Measurements from ENCODE around the gene PDIA2. TPM values are rescaled to one million over a fixed set of nuclear protein-coding genes. Genes with fewer than 3 reads are reported as not detected.

The PDIA2 gene
- total RNA-seq, 2 experiments from 2014 or later, result not detected

DNA sequence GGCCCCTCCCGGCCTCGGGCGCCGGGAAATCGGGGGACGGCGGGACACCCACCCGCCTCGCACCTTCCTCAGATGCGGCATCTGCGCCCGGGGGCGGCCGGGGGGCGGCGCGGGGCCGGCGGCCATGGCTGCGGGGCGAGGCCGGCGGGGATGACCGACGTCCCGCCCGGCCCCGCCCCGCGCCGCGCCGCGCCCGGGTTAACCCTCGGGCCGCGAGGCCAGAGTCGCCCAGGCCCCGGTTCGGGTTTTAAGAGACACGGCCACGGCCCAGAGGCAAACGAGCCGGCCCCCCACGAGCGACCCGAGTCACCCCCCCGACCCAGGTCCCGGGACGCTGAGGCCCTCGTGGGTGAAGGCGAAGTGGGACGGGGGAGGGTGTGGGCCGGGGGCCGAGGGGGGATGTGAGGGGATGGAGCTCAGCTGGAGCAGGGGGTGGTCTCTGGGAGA, 7.2 kb upstream of the PDIA2 start, which contains the start of gene RGS11:
TSS of gene RGS11 (minus strand) at position 159 of the 447 bp plus-strand sequence. CDS start at position 126, 33 bp downstream.
- ChIA-PET CTCF (no interaction called here), POLR2A (no interaction called here)

DNA sequence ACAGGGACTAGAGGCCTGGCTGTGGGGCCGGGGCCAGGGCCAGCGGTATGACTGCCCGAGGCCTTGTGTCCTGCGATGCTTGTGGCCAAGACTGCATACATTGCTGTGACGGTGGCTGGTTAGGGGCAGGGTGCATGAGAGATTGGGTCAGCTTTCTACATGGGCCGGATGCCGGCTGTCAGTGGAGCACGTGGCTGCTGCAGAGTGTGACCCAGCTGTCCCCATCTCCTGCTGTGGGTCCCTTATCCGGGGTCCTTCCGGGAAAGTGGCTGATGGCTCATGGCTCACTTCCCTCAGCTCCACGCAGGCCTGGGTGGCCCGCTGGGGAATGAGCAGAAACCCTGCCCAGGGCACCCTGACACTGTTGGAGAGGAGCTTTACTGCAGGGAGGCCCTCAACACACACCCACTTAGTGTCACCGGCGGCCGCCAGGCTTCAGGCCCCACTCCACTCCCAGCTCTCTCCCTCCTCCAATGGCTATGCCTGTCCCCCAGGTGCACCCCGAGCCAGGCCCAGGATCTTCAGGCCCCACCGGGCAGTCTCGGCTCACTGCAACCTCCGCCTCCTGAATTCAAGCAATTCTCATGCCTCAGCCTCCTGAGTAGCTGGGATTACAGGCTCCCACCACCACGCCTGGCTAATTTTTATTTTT, 6.4 kb upstream of the PDIA2 start:
- POLR2A ChIA-PET, result no interaction called here

DNA sequence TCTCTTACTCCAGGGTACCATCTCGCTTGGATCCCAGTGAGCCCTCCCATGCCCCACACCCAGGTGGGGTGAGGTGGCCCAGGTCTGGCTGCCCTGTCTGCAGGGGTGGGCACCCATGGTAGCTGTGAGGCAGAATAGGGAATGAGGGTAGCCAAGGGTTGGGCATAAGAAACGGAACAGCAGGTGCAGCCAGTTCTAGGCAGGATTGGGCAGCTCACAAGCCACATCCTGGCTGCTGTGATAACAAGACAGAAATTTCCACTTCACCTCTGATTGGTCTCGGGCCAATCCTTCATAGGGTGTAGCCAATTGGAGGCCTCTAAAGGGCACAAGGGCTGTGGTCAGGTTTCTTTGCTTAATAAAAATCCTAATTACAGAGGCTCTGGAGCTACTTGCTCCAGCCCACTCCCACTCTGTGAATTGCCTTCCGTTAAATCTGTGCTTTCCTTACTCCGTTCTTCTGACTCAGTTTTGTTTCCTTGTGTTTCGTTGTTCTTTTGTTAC, 4.0 kb upstream of the PDIA2 start:
- CTCF ChIA-PET, result interaction anchor here (0.9 kb wide), 1 partner anchor 44 kb away, joined by 3 read pairs; the partner anchor contains the start of gene FAM234A
- POLR2A ChIA-PET, result no interaction called here

More for the DNA sequence above, 6.4 kb upstream of the PDIA2 start:
- CTCF ChIA-PET, result interaction anchor here (1.0 kb wide), 1 partner anchor 86 kb away, joined by 3 read pairs; no protein-coding TSS in a partner anchor

DNA sequence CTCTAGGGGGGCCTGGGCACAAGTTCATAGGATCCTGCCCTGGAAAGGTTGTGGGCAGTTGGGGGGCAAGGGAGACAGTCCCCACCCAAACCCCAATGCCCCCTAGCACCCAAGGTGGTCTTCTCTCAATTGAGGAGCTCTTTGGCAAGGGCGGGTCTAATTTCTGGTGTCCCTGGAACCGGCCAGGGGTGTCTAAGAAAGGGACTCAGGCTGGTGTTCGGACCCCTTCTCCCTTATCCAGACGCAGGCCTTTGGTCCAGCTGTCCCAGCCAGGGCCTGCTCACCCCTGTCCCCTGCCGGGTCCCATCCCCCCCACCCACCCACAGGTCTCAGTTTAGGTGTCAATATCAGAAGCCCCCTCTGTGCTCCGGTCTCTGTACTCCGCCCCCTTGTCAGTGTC, 3.4 kb upstream of the PDIA2 start:
- ChIA-PET CTCF (no interaction called here), POLR2A (interaction anchor here (0.6 kb wide), 1 partner anchor 39 kb away, joined by 4 read pairs; no protein-coding TSS in a partner anchor)

DNA sequence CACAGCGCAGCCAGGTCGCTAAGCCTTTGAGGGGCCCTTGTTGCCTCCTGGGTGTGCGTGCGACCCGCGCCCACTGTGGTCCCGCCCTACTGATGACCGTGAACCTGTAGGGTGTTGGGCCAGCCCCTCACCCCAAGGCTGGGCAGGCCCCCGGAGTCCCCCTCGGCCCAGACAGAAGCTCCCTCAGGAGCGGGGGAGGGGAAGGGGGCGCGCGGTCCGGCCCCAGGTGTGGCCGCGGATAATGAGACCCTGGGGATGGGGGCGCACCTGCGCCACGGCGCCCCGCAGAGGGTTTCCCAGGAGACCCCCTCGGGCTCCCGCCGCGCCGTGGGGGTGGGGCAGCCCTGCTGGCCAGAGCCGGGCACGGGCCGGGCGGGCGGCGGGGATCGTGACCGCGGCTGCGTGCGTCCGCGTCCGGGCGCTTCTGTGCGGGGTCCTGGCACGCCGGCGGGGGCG, 2.9 kb upstream of the PDIA2 start:
- ChIA-PET CTCF (no interaction called here), POLR2A (interaction anchor here (0.6 kb wide), 1 partner anchor 40 kb away, joined by 4 read pairs; no protein-coding TSS in a partner anchor)

DNA sequence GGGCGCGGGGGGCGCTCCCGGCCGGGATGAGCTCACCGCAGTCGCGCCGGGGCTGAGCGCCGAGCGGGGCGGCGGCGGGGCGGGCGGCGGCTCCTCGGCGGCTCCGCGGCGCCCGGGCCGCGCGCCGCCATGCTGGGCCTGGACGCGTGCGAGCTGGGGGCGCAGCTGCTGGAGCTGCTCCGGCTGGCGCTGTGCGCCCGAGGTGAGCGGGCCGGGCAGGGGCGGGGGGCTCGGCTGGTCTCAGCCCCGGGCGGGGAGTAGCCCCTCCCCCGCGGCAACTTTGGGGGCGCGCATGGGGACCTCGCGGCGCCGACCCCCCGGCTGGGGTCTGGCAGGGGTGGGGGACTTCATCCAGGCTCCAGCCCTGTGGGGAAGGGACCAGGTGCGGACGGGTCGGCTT, 2.4 kb upstream of the PDIA2 start, which contains the start of gene ARHGDIG:
TSS of gene ARHGDIG (plus strand) at position 40 of the 400 bp plus-strand sequence. CDS start at position 130, 90 bp downstream.
- ChIA-PET CTCF (no interaction called here), POLR2A (no interaction called here)

DNA sequence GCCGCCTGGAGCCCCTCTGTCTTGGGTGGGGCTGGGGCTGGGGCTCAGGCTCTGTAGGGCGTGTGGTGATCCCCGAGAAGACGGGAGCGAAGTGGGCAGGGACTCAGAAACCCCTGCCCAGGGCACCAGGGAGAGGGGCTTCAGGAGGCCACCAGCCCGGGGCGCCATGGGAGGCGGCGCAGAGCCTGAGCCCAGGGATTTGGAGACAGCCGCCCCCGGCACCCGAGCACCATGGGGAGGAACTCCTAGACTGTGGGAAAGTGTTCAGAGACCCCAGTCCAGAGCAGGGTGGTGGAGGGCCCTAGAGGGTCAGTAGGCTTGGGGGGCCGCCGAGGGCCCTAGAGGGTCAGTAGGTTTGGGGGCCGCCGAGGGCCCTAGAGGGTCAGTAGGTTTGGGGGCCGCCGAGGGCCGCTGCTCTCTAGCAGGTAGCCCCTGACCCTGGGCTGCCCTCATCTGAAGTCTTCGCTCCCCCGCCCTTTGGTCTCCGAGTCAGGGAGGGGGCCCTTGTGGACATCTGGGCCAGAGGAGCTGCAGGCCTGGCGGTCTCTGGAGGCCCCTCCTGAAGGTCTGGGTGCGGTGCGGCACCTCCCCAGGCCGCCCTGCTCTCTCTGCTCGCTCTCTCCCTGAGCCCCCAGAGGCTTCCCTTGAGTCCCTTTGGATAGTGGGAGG, 1.8 kb upstream of the PDIA2 start:
- ChIA-PET CTCF (no interaction called here), POLR2A (no interaction called here)

DNA sequence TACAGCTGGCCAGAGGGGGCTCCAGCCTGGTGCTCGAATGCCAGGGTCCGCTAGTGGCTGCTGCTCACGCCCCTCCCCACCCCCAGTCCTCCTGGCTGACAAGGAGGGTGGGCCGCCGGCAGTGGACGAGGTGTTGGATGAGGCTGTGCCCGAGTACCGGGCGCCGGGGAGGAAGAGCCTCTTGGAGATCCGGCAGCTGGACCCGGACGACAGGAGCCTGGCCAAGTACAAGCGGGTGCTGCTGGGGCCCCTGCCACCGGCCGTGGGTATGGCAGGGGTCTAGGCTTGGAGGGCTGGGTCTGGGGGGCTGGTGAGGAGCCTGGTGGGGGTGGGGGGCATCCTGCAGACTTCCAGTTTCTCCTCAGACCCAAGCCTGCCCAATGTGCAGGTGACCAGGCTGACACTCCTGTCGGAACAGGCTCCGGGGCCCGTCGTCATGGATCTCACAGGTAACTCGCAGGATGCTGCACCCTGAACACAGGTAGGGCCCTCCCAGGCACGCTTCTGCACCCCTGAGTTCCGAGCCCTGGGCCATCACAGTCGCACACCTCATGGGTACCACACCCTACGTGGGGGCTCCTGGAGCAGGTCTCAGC, 1.2 kb upstream of the PDIA2 start:
- CTCF ChIA-PET, result no interaction called here
- POLR2A ChIA-PET, result no interaction called here

DNA sequence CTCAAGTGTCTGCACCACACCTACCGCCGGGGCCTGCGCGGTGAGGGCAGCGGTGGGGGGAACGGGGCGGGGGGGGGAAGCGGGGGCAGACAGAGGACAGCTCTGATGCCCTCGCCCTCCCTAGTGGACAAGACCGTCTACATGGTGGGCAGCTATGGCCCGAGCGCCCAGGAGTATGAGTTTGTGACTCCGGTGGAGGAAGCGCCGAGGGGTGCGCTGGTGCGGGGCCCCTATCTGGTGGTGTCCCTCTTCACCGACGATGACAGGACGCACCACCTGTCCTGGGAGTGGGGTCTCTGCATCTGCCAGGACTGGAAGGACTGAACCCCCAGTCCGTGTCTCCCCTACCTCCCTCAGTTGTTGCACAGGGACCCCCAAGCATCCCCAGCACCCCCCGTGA, 473 bp upstream of the PDIA2 start:
- ChIA-PET CTCF (no interaction called here), POLR2A (no interaction called here)

DNA sequence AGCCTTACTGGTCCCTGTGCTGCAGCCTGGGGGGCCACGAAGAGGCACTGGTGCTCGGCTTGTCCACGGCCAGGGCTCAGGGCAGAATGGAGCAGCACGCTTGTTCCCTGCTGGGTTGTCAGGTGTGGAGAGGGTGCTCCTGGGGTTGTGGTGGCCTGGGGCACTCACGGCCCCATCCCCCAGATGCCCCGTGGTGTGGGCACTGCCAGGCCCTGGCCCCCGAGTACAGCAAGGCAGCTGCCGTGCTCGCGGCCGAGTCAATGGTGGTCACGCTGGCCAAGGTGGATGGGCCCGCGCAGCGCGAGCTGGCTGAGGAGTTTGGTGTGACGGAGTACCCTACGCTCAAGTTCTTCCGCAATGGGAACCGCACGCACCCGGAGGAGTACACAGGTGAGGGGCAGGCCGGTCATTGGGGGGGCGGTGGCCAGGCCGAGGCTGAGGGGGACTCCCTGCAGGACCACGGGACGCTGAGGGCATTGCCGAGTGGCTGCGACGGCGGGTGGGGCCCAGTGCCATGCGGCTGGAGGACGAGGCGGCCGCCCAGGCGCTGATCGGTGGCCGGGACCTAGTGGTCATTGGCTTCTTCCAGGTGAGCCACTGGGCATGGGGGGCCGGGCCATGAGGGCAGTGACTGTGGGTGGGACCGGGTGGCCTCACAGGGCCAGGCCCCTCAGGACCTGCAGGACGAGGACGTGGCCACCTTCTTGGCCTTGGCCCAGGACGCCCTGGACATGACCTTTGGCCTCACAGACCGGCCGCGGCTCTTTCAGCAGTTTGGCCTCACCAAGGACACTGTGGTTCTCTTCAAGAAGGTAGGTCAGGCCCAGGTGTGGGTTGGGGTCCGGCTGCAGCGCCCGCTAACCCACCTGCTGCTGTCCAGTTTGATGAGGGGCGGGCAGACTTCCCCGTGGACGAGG, 1.5 kb downstream of the PDIA2 start:
- CTCF ChIA-PET, result no interaction called here
- POLR2A ChIA-PET, result no interaction called here

DNA sequence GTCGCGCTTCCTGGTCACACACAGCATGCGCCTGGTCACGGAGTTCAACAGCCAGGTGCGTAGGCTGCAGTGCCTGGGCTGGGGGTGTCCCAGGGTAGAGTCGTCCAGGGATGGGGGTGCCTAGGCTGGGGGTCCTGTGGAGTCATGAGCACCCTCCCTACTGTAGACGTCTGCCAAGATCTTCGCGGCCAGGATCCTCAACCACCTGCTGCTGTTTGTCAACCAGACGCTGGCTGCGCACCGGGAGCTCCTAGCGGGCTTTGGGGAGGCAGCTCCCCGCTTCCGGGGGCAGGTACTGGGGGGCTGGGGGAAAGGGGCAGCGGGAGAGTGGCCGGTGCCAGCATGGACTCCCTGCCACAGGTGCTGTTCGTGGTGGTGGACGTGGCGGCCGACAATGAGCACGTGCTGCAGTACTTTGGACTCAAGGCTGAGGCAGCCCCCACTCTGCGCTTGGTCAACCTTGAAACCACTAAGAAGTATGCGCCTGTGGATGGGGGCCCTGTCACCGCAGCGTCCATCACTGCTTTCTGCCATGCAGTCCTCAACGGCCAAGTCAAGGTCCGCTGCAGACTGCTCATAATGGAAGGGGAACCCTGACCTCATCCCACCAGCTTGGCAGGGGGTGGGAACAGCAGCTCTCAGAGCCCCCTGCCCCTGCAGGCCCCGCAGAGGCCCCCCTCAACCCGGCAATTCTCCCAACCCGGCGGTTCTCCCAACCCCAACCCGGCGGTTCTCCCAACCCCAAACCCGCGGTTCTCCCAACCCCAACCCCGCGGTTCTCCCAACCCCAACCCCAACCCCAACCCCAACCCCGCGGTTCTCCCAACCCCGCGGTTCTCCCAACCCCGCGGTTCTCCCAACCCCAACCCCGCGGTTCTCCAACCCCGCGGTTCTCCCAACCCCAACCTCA, 2.4 kb downstream of the PDIA2 start:
- ChIA-PET CTCF (no interaction called here), POLR2A (no interaction called here)

DNA sequence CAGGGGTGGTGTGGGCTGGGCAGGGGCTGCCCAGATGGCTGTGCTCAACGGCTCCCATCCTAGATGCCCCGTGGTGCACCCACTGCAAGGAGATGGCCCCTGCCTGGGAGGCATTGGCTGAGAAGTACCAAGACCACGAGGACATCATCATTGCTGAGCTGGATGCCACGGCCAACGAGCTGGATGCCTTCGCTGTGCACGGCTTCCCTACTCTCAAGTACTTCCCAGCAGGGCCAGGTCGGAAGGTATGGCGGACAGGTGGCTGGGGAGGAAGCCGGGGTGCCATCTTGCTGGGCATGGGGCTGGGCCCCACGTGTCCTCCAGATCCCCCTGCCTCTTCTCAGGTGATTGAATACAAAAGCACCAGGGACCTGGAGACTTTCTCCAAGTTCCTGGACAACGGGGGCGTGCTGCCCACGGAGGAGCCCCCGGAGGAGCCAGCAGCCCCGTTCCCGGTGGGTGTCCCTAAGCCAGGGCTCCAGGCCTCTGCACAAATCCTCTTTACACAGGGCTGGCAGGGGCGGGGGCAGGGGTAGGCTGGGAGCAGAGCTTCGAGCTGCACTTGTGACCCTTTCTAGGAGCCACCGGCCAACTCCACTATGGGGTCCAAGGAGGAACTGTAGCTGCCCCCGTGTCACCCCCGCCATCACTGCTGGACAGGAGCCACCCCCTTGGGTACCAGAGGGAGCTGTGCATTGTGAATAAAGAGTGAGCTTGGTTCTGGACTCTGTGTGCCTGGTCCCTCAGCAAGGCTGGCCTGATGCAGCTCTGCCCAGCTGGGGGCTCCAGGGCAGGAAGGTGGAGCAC, 3.7 kb downstream of the PDIA2 start:
- CTCF ChIA-PET, result no interaction called here
- POLR2A ChIA-PET, result interaction anchor here (0.6 kb wide), 1 partner anchor 97 kb away, joined by 5 read pairs; no protein-coding TSS in a partner anchor

DNA sequence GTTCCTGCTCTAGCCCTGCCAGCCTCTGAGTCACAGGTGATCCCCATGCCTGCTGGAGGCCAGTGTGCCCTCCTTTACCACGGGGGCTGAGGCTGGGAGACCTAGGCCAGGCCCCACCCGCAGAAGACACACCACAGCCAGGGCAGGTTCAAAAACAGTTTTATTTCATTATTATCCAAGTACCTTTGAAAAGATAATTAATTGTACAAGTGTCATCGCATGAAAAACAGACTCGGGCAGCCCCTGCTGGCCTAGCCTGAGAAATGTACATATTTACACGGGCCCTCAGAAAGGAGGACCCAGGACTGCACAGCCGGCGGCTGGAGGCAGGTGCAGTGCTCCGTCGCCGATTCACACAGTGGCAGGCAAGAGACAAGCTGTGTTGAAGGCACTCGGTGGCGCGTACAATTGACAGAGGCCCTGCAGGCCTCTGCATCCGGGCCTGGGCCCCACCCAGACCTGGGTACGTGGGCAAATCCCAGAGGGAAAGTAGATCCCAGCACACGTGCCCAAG, 4.4 kb downstream of the PDIA2 start:
- POLR2A ChIA-PET, result interaction anchor here (0.6 kb wide), 1 partner anchor 96 kb away, joined by 5 read pairs; no protein-coding TSS in a partner anchor

DNA sequence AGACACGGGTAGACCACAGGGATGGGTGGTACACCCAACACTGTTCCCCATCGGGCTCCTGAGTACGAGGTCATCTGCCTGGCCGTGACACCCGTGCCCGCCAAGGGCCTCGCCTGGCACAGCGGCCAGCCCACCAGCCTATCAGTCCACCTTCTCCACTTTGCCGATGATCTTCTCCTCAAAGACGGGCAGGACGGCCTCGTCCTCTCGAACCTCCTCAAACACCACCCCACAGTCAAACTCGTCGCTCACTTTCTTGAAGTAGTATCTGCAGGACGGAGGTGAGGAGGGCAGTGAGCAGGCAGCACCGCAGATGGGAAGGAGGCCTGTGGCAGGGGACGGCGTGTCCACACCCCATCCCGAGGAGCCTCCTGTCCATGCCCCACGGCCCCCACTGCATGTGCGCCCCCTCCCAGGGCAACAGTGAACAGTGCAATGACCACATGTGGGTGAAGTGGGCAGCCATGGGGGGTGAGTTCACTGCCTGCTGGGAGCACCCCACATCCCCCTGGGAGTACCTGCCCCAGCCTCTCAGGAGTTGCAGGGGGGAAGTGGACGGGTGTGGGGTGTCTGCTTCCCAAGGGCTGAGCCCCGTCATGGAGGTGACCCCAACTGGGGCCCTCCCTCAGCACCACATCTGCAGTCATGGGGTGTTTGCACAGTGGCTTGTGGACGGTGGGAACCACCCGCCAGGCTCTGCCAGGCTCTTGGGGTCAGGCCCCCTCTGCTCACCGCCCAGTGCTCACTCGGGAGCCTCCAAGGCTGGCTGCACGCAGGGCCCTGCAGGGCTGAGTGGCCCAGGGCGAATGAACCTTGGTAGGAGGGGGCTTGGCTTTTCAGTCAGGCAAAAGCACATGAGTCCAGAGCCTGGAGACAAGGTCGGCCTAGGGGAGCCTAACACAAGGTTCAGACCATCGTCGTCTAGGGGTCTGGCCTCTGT, 5.3 kb downstream of the PDIA2 start:
- POLR2A ChIA-PET, result no interaction called here

More for the DNA sequence above, 4.4 kb downstream of the PDIA2 start:
- CTCF ChIA-PET, result no interaction called here

DNA sequence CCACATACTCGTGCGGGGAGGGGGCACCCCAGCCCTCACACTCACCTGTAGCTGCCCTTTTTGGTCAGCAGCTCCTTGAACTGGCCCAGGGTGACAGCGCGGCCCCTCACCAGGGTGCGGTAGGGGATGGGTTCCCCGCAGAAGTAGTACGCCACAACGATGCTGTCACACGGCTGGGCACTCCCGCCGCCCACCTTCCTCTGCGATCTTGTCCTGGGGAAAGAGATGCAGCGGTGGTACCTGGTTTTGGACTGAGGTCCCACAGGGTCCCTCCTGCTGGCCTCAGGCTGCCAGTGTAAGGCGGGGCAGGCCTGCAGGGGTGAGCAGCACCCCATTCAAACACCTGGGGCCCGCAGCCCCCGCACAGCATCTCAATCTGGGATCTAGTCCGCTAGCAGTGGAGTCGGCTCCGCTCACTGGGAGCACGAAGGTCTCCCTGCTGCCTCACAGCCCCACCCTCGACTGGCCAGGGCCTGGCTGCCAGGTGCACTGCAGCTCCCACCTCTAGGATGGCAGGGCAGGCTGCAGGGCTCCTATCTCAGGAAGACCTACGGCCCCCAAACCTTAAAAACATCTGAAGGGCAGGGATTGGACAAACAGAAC, 6.5 kb downstream of the PDIA2 start:
- CTCF ChIA-PET, result no interaction called here

More for the DNA sequence above, 5.3 kb downstream of the PDIA2 start:
- CTCF ChIA-PET, result no interaction called here

More for the DNA sequence above, 6.5 kb downstream of the PDIA2 start:
- POLR2A ChIA-PET, result interaction anchor here (0.7 kb wide), 1 partner anchor 347 kb away, joined by 5 read pairs; no protein-coding TSS in a partner anchor
